WERI-Rb-1 (cell line): ENCODE measurements around the gene WDR26.
A peak's percentile ranks its signal among the peaks of the same experiment; 100 is the strongest.

ENCODE experiments used
- DNase-seq: peaks from one replicate; pipeline ENCODE4 v3.0.0-alpha.2; 2020
- H3K27ac ChIP-seq: fragments of 250-450 bp; sonication (Bioruptor Pico); 2 replicates; pipeline ENCODE4 v1.5.1; 2020; ENCODE audit warnings: mild to moderate bottlenecking, moderate library complexity
- H3K27me3 ChIP-seq: fragments of 250-450 bp; sonication (Bioruptor Pico); 2 replicates; pipeline ENCODE4 v1.5.1; 2021; ENCODE audit warnings: mild to moderate bottlenecking, low read depth, moderate library complexity; ENCODE audit not compliant: insufficient read depth, severe bottlenecking
- H3K36me3 ChIP-seq: fragments of 250-450 bp; sonication (Bioruptor Pico); 2 replicates; pipeline ENCODE4 v1.5.1; 2020; ENCODE audit warnings: mild to moderate bottlenecking, moderate library complexity
- H3K4me3 ChIP-seq: 2 replicates; pipeline ENCODE4 v1.5.1; 2011; ENCODE audit warnings: low read depth, mild to moderate bottlenecking, control low read depth, low read length
- H3K9me3 ChIP-seq: fragments of 250-450 bp; sonication (Bioruptor Pico); 2 replicates; pipeline ENCODE4 v1.5.1; 2021; ENCODE audit warnings: mild to moderate bottlenecking, moderate library complexity; ENCODE audit not compliant: severe bottlenecking
- CTCF ChIP-seq: IDR thresholded peaks from 2 replicates; pipeline ENCODE4 v1.5.1; 2011; ENCODE audit warnings: low read depth, mild to moderate bottlenecking, control low read depth, inconsistent platforms, low read length

The WDR26 gene

DNA sequence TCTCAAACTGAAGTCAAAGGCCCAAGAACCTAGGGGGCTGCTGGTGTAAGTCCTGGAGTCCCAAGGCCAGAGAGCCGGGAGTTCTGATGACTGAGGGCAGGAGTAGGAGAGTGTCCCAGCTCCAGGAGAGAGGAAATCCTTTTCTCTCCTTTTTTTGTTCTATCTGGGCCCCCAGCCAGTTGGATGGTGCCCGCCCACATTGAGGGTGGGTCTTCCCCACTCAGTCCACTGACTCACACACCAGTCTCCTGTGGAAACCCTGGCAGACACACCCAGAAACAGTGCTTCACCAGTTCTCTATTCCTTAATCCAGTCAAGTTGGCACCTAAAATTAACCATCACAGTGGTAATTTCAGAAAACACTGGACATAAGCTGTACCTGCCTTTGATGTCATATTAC is 12.7 kb upstream of the WDR26 start:
- no peaks in the 10 kb centered on the region for H3K36me3 ChIP-seq
- no peak for DNase-seq
- no peaks in the 10 kb centered on the region for H3K9me3 ChIP-seq
- TF ChIP-seq CTCF: no peak
- no peaks in the 10 kb centered on the region for H3K27me3 ChIP-seq
- no peak overlapping the region for H3K4me3 ChIP-seq
- no peak overlapping the region for H3K27ac ChIP-seq

GRCh38 chr1:224438989-224439388 is 4.4 kb upstream of the WDR26 start:
- no peak for TF ChIP-seq CTCF
- H3K27ac ChIP-seq: no peak overlapping the region

GRCh38 chr1:224435999-224436398 is 1.4 kb upstream of the WDR26 start:
- no peaks in the 10 kb centered on the region for H3K9me3 ChIP-seq
- no peak for TF ChIP-seq CTCF
- no peak overlapping the region for H3K4me3 ChIP-seq
- no peaks in the 10 kb centered on the region for H3K36me3 ChIP-seq
- H3K27ac ChIP-seq: no peak overlapping the region
- DNase-seq: no peak
- H3K27me3 ChIP-seq: no peaks in the 10 kb centered on the region

More at GRCh38 chr1:224438989-224439388, 4.4 kb upstream of the WDR26 start:
- DNase-seq: no peak
- no peak overlapping the region for H3K4me3 ChIP-seq
- no peaks in the 10 kb centered on the region for H3K36me3 ChIP-seq
- H3K9me3 ChIP-seq: no peaks in the 10 kb centered on the region
- H3K27me3 ChIP-seq: no peaks in the 10 kb centered on the region

- DNase-seq: no peak
- no peak overlapping the region for H3K27ac ChIP-seq
- peaks cover 3% of the 10 kb centered on the region; the same call in 1 of the 2 replicates for H3K36me3 ChIP-seq
- H3K9me3 ChIP-seq: no peaks in the 10 kb centered on the region
- TF ChIP-seq CTCF: no peak
- H3K4me3 ChIP-seq: peak overlapping the region; percentile 73
- no peaks in the 10 kb centered on the region for H3K27me3 ChIP-seq
Observed at GRCh38 chr1:224435318-224435763, 744 bp upstream of the WDR26 start.

DNA sequence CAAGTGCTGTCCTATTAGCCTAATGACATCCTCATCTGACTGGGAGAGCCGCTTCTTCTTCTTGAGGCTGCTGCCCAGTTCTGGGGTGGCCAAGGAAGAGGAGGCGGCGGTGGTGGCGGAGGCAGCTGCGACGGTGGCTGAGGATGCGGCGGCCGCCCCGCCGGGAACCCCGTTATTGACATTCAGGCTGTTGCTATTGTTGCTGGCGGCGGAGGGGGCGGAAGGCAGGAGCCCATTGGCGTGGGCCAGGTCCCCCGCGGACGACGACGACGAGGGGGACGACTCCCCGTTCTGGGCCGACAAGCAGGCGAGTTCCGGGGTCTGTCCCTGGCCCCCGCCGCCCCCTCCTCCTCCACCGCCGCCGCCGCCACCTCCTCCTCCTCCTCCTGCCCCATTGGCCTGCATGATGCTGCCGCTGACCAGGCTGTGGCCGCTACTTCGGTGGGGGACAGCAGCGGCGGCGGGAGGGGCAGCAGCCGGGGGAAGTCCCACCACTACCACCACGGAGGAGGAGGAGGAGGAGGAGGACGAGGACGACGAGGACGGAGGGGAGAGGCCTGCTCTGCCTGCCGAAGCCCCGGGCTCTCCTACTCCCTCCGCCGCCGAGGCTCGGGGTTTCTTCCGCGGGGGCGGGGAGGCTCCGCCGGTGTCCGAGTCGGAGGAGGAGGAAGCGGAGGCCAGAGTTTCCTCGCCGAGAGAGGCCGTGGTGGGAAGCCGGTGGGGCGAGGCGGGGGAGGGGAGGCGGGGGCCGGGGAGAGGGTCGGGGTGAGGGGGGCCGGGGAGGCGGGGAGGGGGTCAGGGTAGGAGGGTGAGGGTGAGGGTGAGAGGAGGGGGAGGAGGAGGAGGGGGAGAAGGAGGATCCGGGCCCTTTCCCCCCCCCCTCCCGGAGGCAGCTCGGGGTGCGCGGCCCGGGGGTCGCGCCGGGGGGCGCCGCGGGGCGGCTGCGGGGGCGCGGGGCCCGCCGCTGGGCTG is 610 bp downstream of the WDR26 start:
- Histone ChIP-seq H3K9me3 (no peaks in the 10 kb centered on the region), H3K27me3 (no peaks in the 10 kb centered on the region), H3K4me3 (peak overlapping the region; percentile 69), H3K36me3 (peaks cover 3% of the 10 kb centered on the region; the same call in 1 of the 2 replicates), H3K27ac (peak overlapping the region; percentile 58)
- peak; percentile 12 for DNase-seq
- TF ChIP-seq CTCF: no peak
